ENCODE results near the gene ST8SIA4.

ST8SIA4 gene

GRCh38 chr5:100818340-100818739 is 84.7 kb downstream of the ST8SIA4 start:
- Histone ChIP-seq H3K79me2 (ENCODE audit: insufficient read depth, low read length) (no peaks in the 10 kb centered on the region), H3K4me3 (ENCODE audit: low read length, poor library complexity, severe bottlenecking) (no peak overlapping the region), H3K4me1 (ENCODE audit: insufficient read depth, low read length, poor library complexity, severe bottlenecking) (peaks cover 13% of the 10 kb centered on the region), H2AFZ (ENCODE audit: low read length) (no peak overlapping the region), H3K4me2 (ENCODE audit: low read depth, low read length, poor library complexity, severe bottlenecking) (no peak overlapping the region), H3K36me3 (ENCODE audit: insufficient read depth, low read length) (no peaks in the 10 kb centered on the region), H3F3A (ENCODE audit: low read depth) (no peaks in the 10 kb centered on the region), H3K9me3 (ENCODE audit: insufficient read depth, low read depth, low read length) (no peaks in the 10 kb centered on the region), H3K27me3 (ENCODE audit: insufficient read depth, low read length, poor library complexity, severe bottlenecking) (no peaks in the 10 kb centered on the region), H3K9me2 (replicated peaks; ENCODE audit: low read depth, low read length) (no peaks in the 10 kb centered on the region), H4K20me1 (ENCODE audit: insufficient read depth, low read length, poor library complexity, severe bottlenecking) (peaks cover 22% of the 10 kb centered on the region), H3K9ac (ENCODE audit: low read depth, low read length, poor library complexity, severe bottlenecking) (no peak overlapping the region)
- TF ChIP-seq CTCF (conservative IDR thresholded peaks at IDR 0.05; ENCODE audit: low read length) (no peak), EZH2phosphoT487 (IDR thresholded peaks at IDR 0.05; ENCODE audit: borderline replicate concordance) (no peak)

GRCh38 chr5:100803397-100803796 is 99.7 kb downstream of the ST8SIA4 start:
- Histone ChIP-seq H3K79me2 (ENCODE audit: insufficient read depth, low read length) (no peaks in the 10 kb centered on the region), H3K4me3 (ENCODE audit: low read length, poor library complexity, severe bottlenecking) (no peak overlapping the region), H3K9me2 (replicated peaks; ENCODE audit: low read depth, low read length) (no peaks in the 10 kb centered on the region), H3K4me2 (ENCODE audit: low read depth, low read length, poor library complexity, severe bottlenecking) (no peak overlapping the region), H4K20me1 (ENCODE audit: insufficient read depth, low read length, poor library complexity, severe bottlenecking) (no peaks in the 10 kb centered on the region), H2AFZ (ENCODE audit: low read length) (no peak overlapping the region), H3K27me3 (ENCODE audit: insufficient read depth, low read length, poor library complexity, severe bottlenecking) (no peaks in the 10 kb centered on the region), H3K36me3 (ENCODE audit: insufficient read depth, low read length) (no peaks in the 10 kb centered on the region), H3F3A (ENCODE audit: low read depth) (no peaks in the 10 kb centered on the region), H3K9me3 (ENCODE audit: insufficient read depth, low read depth, low read length) (no peaks in the 10 kb centered on the region; the same call in 1 of the 2 replicates), H3K4me1 (ENCODE audit: insufficient read depth, low read length, poor library complexity, severe bottlenecking) (no peaks in the 10 kb centered on the region), H3K9ac (ENCODE audit: low read depth, low read length, poor library complexity, severe bottlenecking) (no peak overlapping the region)
- no peak for TF ChIP-seq EZH2phosphoT487 (IDR thresholded peaks at IDR 0.05; ENCODE audit: borderline replicate concordance)
- TF ChIP-seq CTCF (conservative IDR thresholded peaks at IDR 0.05; ENCODE audit: low read length): no peak

- Histone ChIP-seq H3K4me2 (ENCODE audit: low read depth, low read length, poor library complexity, severe bottlenecking) (no peak overlapping the region), H3K79me2 (ENCODE audit: insufficient read depth, low read length) (no peaks in the 10 kb centered on the region), H2AFZ (ENCODE audit: low read length) (no peak overlapping the region), H3K27me3 (ENCODE audit: insufficient read depth, low read length, poor library complexity, severe bottlenecking) (no peaks in the 10 kb centered on the region), H3F3A (ENCODE audit: low read depth) (no peaks in the 10 kb centered on the region), H3K36me3 (ENCODE audit: insufficient read depth, low read length) (no peaks in the 10 kb centered on the region), H4K20me1 (ENCODE audit: insufficient read depth, low read length, poor library complexity, severe bottlenecking) (no peaks in the 10 kb centered on the region), H3K9me3 (ENCODE audit: insufficient read depth, low read depth, low read length) (no peaks in the 10 kb centered on the region; the same call in 1 of the 2 replicates), H3K9ac (ENCODE audit: low read depth, low read length, poor library complexity, severe bottlenecking) (no peak overlapping the region), H3K4me1 (ENCODE audit: insufficient read depth, low read length, poor library complexity, severe bottlenecking) (no peaks in the 10 kb centered on the region), H3K9me2 (replicated peaks; ENCODE audit: low read depth, low read length) (no peaks in the 10 kb centered on the region), H3K4me3 (ENCODE audit: low read length, poor library complexity, severe bottlenecking) (no peak overlapping the region)
- TF ChIP-seq EZH2phosphoT487 (IDR thresholded peaks at IDR 0.05; ENCODE audit: borderline replicate concordance) (no peak), CTCF (conservative IDR thresholded peaks at IDR 0.05; ENCODE audit: low read length) (no peak)
Measured at GRCh38 chr5:100802208-100802607, 100.9 kb downstream of the ST8SIA4 start.

Data from Loucy (cell line).